ENCODE measurements around the gene MIA.

MIA gene

DNA sequence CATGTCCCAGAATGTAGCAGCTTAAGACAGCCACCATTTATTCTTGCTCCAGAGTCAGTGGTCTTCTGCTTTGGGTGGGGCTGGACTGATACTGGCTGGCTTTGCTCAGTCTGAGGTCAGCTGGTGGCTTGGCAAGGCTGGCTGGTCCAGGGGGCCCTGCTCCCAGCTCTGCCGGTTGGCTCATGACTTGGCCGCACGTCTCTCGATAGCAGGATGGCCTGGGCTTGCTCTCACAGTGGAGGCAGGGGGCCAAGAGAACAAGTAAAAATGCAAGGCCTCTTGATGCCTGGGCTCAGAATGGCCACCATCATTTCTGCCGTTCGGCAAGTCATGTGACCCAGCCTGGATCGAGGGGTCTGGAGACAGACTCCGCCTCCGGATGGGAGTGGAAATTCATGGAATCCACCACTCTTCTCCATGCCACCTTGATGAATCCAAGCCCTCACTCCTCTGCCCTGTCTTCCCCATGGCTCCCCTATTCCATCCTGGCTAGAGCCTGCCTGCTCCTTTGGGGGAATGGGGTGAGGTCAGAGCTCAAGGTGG is 38.1 kb upstream of the MIA start:
- DNase-seq (ENCODE audit: low read depth in 2 of 2) = no peak
- no peak overlapping the region for H3K4me3 ChIP-seq (replicated peaks in 1 of 2; ENCODE audit: low read depth in 2 of 2, low read length in 2 of 2)
- TF ChIP-seq, protein P1, sequence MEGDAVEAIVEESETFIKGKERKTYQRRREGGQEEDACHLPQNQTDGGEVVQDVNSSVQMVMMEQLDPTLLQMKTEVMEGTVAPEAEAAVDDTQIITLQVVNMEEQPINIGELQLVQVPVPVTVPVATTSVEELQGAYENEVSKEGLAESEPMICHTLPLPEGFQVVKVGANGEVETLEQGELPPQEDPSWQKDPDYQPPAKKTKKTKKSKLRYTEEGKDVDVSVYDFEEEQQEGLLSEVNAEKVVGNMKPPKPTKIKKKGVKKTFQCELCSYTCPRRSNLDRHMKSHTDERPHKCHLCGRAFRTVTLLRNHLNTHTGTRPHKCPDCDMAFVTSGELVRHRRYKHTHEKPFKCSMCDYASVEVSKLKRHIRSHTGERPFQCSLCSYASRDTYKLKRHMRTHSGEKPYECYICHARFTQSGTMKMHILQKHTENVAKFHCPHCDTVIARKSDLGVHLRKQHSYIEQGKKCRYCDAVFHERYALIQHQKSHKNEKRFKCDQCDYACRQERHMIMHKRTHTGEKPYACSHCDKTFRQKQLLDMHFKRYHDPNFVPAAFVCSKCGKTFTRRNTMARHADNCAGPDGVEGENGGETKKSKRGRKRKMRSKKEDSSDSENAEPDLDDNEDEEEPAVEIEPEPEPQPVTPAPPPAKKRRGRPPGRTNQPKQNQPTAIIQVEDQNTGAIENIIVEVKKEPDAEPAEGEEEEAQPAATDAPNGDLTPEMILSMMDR (IDR thresholded peaks at IDR 0.05; ENCODE audit: low read depth, low read length) = no peak

DNA sequence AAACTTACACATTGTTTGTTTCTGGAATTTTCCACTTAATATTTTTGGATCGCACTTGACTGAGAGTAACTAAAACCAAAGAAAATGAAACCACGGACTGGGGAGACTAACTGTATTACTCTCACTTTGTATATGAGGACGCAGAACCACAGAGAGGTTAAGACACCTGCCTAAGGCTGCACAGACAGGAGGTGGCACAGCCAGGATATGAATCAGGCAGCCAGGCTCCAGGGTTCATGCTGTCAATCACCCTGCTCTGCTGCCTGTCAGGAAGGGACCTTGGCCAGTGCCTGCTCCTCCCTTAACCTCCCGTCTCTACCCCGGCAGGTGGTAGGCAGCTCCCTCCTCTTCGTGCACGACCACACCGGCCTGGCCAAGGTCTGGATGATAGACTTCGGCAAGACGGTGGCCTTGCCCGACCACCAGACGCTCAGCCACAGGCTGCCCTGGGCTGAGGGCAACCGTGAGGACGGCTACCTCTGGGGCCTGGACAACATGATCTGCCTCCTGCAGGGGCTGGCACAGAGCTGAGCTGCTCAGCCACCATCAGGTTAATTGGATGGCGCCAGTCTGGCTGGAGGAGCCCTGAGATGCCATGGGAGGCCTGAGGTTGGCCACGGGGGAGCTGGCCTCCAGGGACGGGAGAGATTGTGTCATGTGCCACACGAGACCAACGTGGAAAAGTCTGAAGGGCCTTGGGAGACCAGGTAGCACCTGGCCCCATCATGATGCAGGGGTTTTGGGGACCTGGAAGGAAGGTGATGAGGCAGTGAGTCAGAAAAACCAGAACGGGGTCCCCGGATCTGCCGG is 36.1 kb upstream of the MIA start:
- DNase-seq (ENCODE audit: low read depth in 2 of 2) = no peak
- TF ChIP-seq, protein P1 (IDR thresholded peaks at IDR 0.05; ENCODE audit: low read depth, low read length) = no peak
- no peak overlapping the region for H3K4me3 ChIP-seq (replicated peaks in 1 of 2; ENCODE audit: low read depth in 2 of 2, low read length in 2 of 2)

DNA sequence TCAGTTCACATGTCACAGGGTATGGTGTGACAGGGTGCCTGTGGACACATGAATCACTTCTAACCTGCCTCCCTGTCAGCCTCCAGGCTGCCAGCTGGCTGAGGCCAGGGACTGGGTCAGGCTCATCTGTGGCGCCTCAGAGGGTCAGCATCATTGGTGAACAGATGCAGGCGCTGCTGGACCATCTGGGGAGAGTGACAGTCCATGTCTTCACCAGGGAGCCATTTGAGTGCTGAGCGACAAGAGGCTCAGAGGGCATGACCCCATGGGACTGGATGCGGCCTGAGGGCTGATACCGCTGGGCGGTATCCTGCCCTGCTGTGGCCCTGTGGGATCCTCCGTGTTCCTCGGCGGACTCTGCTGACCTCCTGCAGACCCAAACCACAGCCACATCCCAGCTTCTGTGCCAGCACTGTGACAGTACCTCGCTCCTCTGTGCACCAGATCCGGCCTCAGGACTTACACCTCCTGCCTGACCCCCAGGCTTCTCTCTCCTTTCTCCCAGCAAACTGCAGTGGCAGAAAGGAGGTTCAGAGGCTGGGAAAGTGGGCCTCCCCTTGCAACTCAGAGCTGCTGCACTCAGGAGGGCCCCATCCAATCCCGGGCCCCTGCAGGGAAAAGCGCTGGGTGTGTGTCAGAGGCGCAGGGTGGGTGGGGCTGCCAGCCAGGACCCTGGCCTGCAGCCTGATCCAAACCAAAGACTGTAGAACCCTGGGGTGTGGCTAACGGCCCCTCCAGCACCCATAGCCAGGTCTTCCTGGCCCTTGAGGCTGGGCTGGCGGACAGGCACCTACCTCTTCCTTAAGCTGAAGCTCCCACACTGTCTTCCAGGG is 35.2 kb upstream of the MIA start:
- TF ChIP-seq, protein P1 (IDR thresholded peaks at IDR 0.05; ENCODE audit: low read depth, low read length) = no peak
- no peak for DNase-seq (ENCODE audit: low read depth in 2 of 2)
- H3K4me3 ChIP-seq (replicated peaks in 1 of 2; ENCODE audit: low read depth in 2 of 2, low read length in 2 of 2) = no peak overlapping the region

DNA sequence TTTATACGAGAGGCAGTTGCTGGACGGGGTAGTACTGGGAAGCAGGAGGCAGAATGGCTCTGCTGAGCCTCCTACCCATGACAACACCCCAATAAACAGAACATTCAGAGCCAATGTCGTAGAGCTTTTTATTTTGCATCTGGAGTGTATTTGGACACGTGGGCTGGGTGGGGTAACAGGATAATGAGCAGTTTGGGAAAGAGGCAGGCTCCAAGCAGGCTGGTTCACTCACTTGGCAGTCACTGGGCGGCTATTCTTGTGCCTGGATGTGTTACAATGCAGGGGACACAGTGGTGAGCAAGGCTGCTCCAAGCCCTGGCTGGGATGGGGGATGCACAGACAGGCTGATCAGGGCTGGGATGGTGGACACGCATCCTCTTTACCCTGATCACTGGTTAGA is 34.6 kb upstream of the MIA start:
- TF ChIP-seq, protein P1 (IDR thresholded peaks at IDR 0.05; ENCODE audit: low read depth, low read length) = no peak

DNA sequence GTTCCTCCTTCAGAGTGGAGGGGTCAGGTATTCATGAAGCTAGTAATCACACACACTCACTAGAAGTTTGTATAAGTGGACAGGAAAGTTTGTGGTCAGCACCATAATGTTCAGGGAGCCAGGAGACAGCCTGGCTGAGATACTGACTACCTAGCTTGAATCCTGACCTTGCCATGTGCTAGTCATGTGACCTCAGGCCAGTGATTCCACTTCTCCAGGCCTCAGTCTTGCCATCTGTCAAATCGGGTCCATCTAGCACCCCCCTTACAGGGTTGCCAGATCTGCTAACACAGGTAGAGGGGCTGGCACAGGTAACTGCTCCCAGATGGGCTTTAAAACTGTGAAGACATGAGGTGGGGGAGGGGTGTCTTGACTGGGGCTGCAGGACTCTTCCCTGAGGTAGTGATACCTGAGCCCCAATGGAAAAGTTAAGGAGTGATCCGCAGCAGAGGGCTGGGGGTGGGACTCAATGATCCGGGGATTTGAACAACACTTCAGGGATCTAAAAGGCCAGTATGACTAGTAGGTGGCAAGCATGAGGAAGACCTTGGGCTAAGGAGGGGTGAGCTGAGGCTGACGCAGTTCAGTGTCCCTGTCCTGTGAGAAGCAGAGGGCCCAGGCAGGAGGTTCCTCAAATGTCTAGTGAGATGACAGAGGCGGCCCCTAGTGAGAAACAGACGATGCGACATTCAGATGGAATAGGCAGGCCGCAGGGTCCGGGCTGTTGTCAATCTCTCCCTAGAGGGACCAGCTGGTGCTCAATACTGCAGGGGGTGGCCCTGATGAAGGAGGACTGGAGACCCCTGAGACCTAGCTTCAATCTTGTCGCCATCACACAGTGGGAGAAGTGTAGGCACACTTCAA is 33.6 kb upstream of the MIA start:
- TF ChIP-seq, protein P1 (IDR thresholded peaks at IDR 0.05; ENCODE audit: low read depth, low read length) = no peak
- DNase-seq (ENCODE audit: low read depth in 2 of 2) = no peak

More for the DNA sequence above, 34.6 kb upstream of the MIA start:
- H3K4me3 ChIP-seq (replicated peaks in 1 of 2; ENCODE audit: low read depth in 2 of 2, low read length in 2 of 2) = no peak overlapping the region
- DNase-seq (ENCODE audit: low read depth in 2 of 2) = no peak

DNA sequence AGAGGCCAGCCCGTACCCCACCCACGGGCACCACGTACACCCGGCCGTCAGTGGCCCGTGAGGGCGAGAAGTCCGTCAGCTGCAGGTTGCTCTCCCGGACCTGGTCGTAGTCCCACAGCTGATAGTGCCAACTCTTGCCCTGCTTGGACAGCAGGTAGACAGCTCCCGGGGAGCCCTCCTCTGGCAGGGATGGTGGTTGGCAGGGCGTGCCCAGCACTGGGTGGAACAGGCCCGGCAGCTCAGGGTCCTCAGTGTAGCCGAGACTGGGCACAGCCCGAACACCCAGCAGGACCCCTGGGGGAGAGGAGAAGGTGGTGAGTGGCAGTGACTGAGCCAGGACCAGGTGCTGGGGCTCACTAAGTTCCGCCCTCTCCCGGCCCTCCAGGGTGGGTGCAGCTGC is 32.8 kb upstream of the MIA start:
- no peak for DNase-seq (ENCODE audit: low read depth in 2 of 2)
- no peak overlapping the region for H3K4me3 ChIP-seq (replicated peaks in 1 of 2; ENCODE audit: low read depth in 2 of 2, low read length in 2 of 2)
- TF ChIP-seq, protein P1 (IDR thresholded peaks at IDR 0.05; ENCODE audit: low read depth, low read length) = no peak

More for the DNA sequence above, 33.6 kb upstream of the MIA start:
- no peak overlapping the region for H3K4me3 ChIP-seq (replicated peaks in 1 of 2; ENCODE audit: low read depth in 2 of 2, low read length in 2 of 2)

All from cardiac fibroblast (primary cell).